ENCODE measurements around the gene TMOD1. TPM values are rescaled to one million over a fixed set of nuclear protein-coding genes. Genes with fewer than 3 reads are reported as not detected.
"Not testable (repeated sequence)": the region's sequence is repeated elsewhere in the genome, so short reads cannot be mapped to it uniquely, and the experiment has no call there.

TMOD1 gene
- polyA plus RNA-seq, 4 donors, result 1.7 to 2.9 (median 2.2) TPM

DNA sequence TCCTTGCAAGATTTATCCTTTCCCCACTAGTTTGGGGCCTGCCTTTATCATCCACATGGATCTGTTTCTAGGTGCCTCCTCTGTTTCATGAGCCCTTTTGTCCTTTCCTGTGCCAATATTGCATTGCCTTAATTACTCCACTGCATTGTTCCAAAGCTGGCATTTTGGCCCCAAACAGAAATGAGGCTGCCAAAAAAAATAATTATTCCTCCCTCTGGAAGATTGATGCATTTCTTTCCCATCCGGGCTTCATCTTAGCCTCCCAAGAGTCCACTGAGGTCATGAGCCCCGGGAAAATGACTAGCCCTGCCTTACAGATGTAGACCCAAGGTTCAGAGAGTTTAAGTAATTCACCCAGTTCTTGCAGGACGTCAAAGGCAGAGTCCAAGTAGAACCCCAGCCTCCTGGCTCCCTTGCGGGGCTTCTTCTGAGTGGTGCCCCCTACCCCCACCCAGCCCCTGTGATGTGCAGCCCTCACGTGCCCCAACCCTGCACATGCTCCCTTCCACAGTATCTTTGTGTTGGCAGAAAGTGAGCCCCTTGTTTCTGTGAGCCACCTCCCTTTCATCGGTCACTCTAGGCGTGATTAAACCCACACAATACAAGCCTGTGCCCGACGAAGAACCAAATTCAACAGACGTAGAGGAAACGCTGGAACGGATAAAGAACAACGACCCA, 62.1 kb downstream of the TMOD1 start:
- DNase-seq (ENCODE audit: low read depth in 4 of 4, low spot score in 3 of 4), result no peak

DNA sequence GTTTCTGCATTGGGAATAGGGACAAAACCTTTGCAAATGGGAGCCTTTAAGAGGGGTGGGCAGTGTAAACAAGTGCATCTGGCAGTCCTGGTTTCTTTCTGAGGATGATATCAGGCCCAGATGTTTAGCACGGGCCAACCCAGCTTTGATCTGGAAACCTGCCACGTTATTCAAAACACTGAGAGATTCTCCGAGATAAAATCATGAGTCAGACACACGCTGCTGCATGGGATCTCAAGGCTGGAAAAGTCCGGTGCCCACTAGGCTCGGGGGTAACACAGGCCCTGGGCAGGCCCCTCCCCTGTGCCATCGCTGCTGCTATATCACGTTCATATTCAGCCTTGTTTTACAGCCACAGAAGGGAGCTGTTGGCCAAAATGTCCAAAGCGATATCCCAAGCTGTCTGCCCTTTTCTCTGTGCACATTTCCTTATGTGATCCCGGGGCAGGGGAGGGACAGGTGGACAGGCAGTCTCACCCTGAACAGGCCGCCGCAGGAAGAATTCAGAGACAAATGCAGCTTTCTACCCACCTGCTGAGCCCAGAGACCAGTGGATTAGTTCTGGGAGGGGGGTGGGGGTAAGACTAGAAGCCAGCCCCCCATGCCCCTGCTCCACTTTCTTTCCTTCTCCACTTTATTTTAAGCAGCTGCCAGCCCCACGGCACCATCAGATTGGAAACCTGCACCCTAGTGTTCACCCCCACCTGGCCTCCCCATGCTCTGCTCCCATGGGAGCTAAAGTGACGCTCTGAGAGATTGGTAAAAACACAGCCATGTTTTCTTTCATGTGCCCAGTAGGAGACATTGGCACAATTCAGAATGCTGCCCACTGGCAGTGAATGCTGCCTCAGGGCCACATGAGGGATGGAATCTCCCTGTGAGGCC, 63.1 kb downstream of the TMOD1 start:
- no peak for DNase-seq (ENCODE audit: low read depth in 4 of 4, low spot score in 3 of 4)

DNA sequence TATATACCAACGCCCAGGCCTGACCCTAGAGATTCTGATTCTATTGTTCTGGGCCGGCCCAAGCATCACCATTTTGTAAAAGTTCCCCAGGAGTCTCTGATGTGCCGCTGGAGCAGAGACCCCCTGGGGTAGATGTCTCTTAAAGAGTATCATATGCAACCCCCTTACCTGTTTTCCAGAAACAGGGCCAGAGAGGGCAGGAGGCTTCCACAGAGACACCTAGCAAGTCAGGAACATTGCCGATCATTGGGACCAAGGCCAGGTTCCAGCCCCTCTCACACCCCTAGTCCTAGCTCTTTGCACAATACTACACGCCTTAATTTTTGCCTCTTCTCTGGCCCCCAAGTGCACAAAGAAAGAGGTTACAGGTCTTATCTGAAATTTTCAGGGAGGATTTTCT, 63.8 kb downstream of the TMOD1 start:
- no peak for DNase-seq (ENCODE audit: low read depth in 4 of 4, low spot score in 3 of 4)

GRCh38 chr9:97567182-97567893, 65.9 kb downstream of the TMOD1 start:
- DNase-seq (ENCODE audit: low read depth in 4 of 4, low spot score in 3 of 4), result no peak

GRCh38 chr9:97567894-97568202, 66.4 kb downstream of the TMOD1 start:
- no peak for DNase-seq (ENCODE audit: low read depth in 4 of 4, low spot score in 3 of 4)

- DNase-seq (ENCODE audit: low read depth in 4 of 4, low spot score in 3 of 4), result no peak
These were observed 67.2 kb downstream of the TMOD1 start for GRCh38 chr9:97568461-97569275.

GRCh38 chr9:97570899-97571298, 69.4 kb downstream of the TMOD1 start:
- no peak for DNase-seq (ENCODE audit: low read depth in 4 of 4, low spot score in 3 of 4)

- DNase-seq (ENCODE audit: low read depth in 4 of 4, low spot score in 3 of 4), result peak in 1 of 4 donors; percentile 11
These were observed 70.2 kb downstream of the TMOD1 start for GRCh38 chr9:97571664-97572063.

GRCh38 chr9:97572196-97572891, 70.9 kb downstream of the TMOD1 start:
- no peak for DNase-seq (ENCODE audit: low read depth in 4 of 4, low spot score in 3 of 4)

GRCh38 chr9:97572892-97573365, 71.5 kb downstream of the TMOD1 start:
- no peak for DNase-seq (ENCODE audit: low read depth in 4 of 4, low spot score in 3 of 4)

DNA sequence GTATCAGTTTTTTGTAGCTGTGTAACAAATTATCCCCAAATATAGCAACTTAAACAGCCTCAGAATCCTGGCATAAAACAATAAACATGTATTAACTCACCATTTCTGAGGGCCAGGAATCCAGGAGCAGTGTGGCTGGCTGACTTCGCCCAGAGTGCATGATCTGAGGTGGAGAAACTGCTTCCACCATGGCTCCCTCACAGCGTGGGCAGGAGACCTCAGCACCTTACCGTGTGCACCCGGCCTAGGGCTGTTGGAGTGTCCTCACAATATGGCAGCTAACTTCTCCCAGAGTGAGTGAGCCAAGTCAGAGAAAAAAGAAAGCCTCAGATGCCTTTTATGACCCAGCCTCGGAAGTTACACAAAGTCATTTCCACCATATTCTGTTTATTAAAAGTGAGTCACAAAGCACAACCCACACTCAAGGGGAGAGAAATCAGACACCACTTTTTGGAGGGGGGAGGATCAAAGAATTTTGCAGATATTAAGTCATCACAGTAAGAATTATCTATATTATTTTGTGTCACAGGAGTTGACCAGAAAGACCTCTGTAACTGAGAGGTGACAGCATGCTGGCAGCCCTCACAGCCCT, 72.1 kb downstream of the TMOD1 start:
- no peak for DNase-seq (ENCODE audit: low read depth in 4 of 4, low spot score in 3 of 4)

GRCh38 chr9:97574101-97574571, 72.7 kb downstream of the TMOD1 start:
- not testable (repeated sequence) for DNase-seq (ENCODE audit: low read depth in 4 of 4, low spot score in 3 of 4)

DNA sequence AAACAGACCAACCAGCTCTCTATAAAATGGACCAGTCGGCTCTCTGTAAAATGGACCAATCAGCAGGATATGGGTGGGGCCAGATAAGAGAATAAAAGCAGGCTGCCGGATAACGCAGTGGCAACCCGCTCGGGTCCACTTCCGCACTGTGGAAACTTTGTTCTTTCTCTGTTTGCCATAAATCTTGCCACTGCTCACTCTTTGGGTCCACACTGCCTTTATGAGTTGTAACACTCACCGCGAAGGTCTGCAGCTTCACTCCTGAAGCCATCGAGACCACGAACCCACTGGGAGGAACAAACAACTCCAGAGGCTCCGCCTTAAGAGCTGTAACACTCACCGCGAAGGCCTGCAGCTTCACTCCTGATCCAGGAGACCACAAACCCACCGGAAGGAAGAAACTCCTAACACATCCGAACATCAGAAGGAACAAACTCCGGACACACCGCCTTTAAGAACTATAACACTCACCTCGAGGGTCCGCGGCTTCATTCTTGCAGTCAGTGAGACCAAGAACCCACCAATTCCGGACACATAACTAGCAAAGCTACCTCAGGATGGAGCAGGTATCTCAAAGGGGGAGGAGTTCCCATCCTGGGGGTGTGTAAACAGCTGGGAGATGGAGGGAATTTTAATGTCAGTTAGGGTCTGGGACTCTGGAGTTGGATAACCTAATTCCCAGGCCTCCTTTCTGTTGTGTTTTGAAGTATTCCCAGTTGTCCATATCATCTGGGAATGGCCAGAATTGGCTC, 73.6 kb downstream of the TMOD1 start:
- not testable (repeated sequence) for DNase-seq (ENCODE audit: low read depth in 4 of 4, low spot score in 3 of 4)

GRCh38 chr9:97575673-97576200, 74.3 kb downstream of the TMOD1 start:
- DNase-seq (ENCODE audit: low read depth in 4 of 4, low spot score in 3 of 4), result no peak

- no peak for DNase-seq (ENCODE audit: low read depth in 4 of 4, low spot score in 3 of 4)
These were observed 75.6 kb downstream of the TMOD1 start for GRCh38 chr9:97577051-97577450.

DNA sequence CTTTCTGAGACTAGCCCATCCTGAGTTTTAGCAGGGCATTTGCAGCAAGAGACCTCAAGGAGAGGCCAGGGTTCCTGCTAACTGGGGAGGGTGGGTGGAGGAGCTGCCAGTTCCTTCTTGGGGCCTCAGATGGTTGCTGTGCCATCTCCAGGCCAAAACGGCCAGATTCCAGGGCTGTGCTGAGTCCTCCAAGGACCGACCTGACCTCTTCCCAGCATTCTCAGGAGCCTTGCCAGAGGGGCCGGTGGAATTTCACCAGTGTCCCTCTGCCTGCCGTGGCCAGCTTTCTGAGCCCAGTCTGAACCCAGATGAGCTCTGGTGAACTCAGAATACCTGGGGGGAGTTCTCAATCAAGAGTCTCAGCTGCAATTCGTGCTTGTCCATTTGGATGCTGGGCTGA, 77.4 kb downstream of the TMOD1 start:
- DNase-seq (ENCODE audit: low read depth in 4 of 4, low spot score in 3 of 4), result no peak

- DNase-seq (ENCODE audit: low read depth in 4 of 4, low spot score in 3 of 4), result no peak
These were observed 78.4 kb downstream of the TMOD1 start for GRCh38 chr9:97579914-97580313.

DNA sequence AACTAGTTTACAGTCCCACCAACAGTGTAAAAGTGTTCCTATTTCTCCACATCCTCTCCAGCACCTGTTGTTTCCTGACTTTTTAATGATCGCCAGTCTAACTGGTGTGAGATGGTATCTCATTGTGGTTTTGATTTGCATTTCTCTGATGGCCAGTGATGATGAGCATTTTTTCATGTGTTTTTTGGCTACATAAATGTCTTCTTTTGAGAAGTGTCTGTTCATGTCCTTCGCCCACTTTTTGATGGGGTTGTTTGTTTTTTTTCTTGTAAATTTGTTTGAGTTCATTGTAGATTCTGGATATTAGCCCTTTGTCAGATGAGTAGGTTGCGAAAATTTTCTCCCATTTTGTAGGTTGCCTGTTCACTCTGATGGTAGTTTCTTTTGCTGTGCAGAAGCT, 80.1 kb downstream of the TMOD1 start:
- DNase-seq (ENCODE audit: low read depth in 4 of 4, low spot score in 3 of 4), result not testable (repeated sequence)
